ENCODE results near the gene PPP1R16B.

The PPP1R16B gene

GRCh38 chr20:38841570-38841969, 36.1 kb downstream of the PPP1R16B start:
- in situ Hi-C loops (cut with MboI; ENCODE audit: low pct_unique_long_range_greater_than_20kb, low sequenced_read_pairs, unreplicated experiment), result no loop called here
- no peak for DNase-seq (ENCODE audit: low spot score)
- TF ChIP-seq, protein P1, sequence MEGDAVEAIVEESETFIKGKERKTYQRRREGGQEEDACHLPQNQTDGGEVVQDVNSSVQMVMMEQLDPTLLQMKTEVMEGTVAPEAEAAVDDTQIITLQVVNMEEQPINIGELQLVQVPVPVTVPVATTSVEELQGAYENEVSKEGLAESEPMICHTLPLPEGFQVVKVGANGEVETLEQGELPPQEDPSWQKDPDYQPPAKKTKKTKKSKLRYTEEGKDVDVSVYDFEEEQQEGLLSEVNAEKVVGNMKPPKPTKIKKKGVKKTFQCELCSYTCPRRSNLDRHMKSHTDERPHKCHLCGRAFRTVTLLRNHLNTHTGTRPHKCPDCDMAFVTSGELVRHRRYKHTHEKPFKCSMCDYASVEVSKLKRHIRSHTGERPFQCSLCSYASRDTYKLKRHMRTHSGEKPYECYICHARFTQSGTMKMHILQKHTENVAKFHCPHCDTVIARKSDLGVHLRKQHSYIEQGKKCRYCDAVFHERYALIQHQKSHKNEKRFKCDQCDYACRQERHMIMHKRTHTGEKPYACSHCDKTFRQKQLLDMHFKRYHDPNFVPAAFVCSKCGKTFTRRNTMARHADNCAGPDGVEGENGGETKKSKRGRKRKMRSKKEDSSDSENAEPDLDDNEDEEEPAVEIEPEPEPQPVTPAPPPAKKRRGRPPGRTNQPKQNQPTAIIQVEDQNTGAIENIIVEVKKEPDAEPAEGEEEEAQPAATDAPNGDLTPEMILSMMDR (IDR thresholded peaks at IDR 0.05; ENCODE audit: extremely low read depth, insufficient read depth, missing control alignments), result no peak

GRCh38 chr20:38842026-38842425, 36.5 kb downstream of the PPP1R16B start:
- no peak for DNase-seq (ENCODE audit: low spot score)
- TF ChIP-seq, protein P1 (IDR thresholded peaks at IDR 0.05; ENCODE audit: extremely low read depth, insufficient read depth, missing control alignments), result no peak
- in situ Hi-C loops (cut with MboI; ENCODE audit: low pct_unique_long_range_greater_than_20kb, low sequenced_read_pairs, unreplicated experiment), result no loop called here

DNA sequence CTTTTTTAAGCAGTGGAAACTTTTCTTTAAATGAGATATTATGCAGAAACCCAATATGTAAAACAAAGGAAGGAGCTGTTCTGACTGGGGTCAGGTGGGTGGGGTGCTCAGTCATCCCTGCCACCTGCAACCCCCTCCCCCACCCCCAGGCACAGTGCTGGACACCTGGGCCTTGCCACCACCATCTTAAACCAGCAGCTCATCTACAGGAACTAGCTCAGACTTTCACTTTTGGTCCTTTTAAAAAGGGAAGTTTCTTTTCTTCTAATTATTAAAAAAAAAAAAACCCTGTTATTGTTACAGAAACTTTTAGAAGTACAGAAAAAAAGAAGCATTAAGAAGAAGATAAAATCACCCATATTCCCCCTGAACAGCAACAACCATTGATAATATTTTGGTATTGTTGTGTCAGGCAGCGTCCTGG, 37.1 kb downstream of the PPP1R16B start:
- TF ChIP-seq, protein P1 (IDR thresholded peaks at IDR 0.05; ENCODE audit: extremely low read depth, insufficient read depth, missing control alignments), result no peak
- in situ Hi-C loops (cut with MboI; ENCODE audit: low pct_unique_long_range_greater_than_20kb, low sequenced_read_pairs, unreplicated experiment), result no loop called here
- peak; percentile 87 for DNase-seq (ENCODE audit: low spot score)

DNA sequence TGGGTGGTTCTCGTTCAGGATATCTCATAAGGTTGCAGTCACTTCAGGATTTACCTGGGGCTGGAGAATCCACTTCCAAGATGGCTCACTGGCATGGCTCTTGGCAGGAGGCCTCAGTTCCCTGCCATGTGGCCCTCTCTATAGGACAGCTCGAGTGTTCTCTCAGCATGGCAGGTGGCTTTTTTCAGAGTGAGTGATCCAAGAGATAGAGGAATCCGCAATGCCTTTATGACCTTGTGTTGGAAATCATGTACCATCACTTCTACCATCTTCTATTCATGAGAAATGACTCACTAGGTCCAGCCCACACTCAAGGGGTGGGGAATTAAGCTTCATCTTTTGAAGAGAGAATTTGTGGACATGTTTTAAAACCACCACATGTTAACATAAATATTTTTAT, 37.8 kb downstream of the PPP1R16B start:
- DNase-seq (ENCODE audit: low spot score), result no peak
- TF ChIP-seq, protein P1 (IDR thresholded peaks at IDR 0.05; ENCODE audit: extremely low read depth, insufficient read depth, missing control alignments), result no peak
- in situ Hi-C loops (cut with MboI; ENCODE audit: low pct_unique_long_range_greater_than_20kb, low sequenced_read_pairs, unreplicated experiment), result no loop called here

DNA sequence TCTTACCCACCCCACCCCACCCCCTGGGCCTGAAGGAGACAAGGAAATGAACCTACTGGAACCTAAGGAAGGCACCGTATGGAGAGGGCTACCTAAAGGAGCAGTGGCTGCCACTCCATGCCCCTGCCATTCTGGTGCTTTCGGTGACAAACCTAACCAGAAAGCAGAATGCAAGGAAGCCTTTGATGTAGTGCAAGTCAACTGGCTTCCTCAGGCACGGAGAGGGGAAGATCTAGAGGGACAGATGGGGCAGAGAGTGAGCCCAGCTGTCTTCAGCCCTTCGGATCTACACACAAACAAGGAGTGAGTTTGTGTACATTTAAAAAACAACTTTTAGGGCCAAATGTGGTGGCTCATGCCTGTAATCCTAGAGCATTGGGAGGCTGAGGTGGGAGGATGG, 39.5 kb downstream of the PPP1R16B start:
- TF ChIP-seq, protein P1 (IDR thresholded peaks at IDR 0.05; ENCODE audit: extremely low read depth, insufficient read depth, missing control alignments), result no peak
- in situ Hi-C loops (cut with MboI; ENCODE audit: low pct_unique_long_range_greater_than_20kb, low sequenced_read_pairs, unreplicated experiment), result no loop called here
- no peak for DNase-seq (ENCODE audit: low spot score)

- no peak for DNase-seq (ENCODE audit: low spot score)
- in situ Hi-C loops (cut with MboI; ENCODE audit: low pct_unique_long_range_greater_than_20kb, low sequenced_read_pairs, unreplicated experiment), result no loop called here
- TF ChIP-seq, protein P1 (IDR thresholded peaks at IDR 0.05; ENCODE audit: extremely low read depth, insufficient read depth, missing control alignments), result no peak
Measured at GRCh38 chr20:38847840-38848239, 42.3 kb downstream of the PPP1R16B start.

DNA sequence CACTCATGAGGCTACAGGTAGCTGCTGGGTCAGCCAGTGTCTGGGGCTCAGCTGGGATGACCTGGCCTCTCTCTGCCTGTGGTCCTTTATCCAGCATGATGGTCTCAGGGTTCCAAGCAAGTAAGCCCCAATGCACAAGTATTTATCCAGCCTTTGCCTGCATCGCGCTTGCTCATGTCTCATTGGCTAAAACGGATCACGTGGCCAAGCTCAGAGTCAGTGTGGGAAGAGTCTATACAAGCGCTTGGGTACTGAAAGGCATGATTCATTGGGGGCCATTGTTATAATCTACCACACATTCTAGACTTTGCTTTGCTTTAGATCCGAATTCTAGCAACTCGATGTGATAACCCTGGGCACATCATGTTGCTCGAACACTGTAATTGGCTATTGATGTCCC, 48.3 kb downstream of the PPP1R16B start:
- TF ChIP-seq, protein P1 (IDR thresholded peaks at IDR 0.05; ENCODE audit: extremely low read depth, insufficient read depth, missing control alignments), result no peak
- in situ Hi-C loops (cut with MboI; ENCODE audit: low pct_unique_long_range_greater_than_20kb, low sequenced_read_pairs, unreplicated experiment), result no loop called here
- DNase-seq (ENCODE audit: low spot score), result no peak
